H1 (cell line): Measurements from ENCODE around the gene PTPRJ. TPM values are rescaled to one million over a fixed set of nuclear protein-coding genes. Genes with fewer than 3 reads are reported as not detected.

Experiments used
- CBX8 ChIP-seq: fragments of 300-800, 300-1000 bp; sonication (generic); IDR thresholded peaks from 2 replicates; pipeline ENCODE4 v1.7.1; 2016; ENCODE audit warnings: low read depth, low read length, borderline replicate concordance
- CEBPB ChIP-seq: IDR thresholded peaks from 2 replicates; pipeline ENCODE4 v1.6.1; 2012; ENCODE audit warnings: low read depth, low read length
- KDM1A ChIP-seq: fragments of 200-600, 300-600 bp; sonication (generic); IDR thresholded peaks from 2 replicates; pipeline ENCODE4 v1.7.1; 2016; ENCODE audit warnings: mild to moderate bottlenecking, low read length, borderline replicate concordance
- SIRT6 ChIP-seq: IDR thresholded peaks from one replicate; pipeline ENCODE4 v1.7.1; 2012; ENCODE audit warnings: low read length, inconsistent platforms
- polyA plus RNA-seq, 7 experiments: library from polyadenylated mRNA; depleted of rRNA in 3 of 7; stranded (reverse) in 5 of 7; unstranded in 2 of 7; fragments of >200 nt in 5 of 7; fragments of 200-250 nt in 2 of 7; gene quantifications; 1 replicate in 5 of 7; 2 replicates in 1 of 7; 4 replicates in 1 of 7; pipeline versions ENCODE4 v1.2.1 to v1.2.3, GENCODE V29; 2011 to 2013; ENCODE audit warnings: missing spikeins in 2 of 7, mixed read lengths in 2 of 7
- total RNA-seq: library from RNA; stranded (reverse); fragmentation: NEBNext Ultra II Directional; extraction: Animal tissue kit (Norgen Biotek cat#: 25700); gene quantifications from 2 replicates; pipeline ENCODE4 v1.2.1, GENCODE V29; 2021

PTPRJ gene
- total and polyA plus RNA-seq, 2 of the 8 experiments (the other 6 are each of a cell fraction or from before 2014, with no cell fraction given), result 4.4 to 22.6 TPM

DNA sequence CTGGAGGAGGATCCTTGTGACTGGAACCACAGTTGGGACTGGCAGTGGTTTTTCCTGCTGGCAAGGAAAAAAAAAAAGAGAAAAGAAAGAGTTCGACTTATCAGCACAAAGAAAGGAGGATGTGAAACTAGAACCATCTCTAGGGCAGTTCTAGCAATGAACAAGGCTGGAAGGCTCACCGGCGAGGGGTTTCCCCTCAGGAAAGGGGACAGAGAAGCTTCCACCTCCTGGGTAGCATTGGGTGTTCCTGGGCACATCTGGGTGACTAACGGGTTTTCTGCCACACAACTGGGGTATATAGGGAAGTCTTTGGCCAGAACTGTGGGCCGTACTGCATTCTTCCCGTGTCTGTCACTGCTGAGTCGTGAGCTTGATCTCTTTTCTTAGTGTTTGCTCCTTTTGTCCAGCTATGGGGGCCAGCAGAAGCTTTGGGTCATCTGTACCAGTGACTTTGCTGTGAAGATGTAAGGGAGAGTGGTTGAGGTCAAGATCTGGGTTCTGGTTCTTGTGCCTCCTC is 126.9 kb downstream of the PTPRJ start (continued):
- TF ChIP-seq SIRT6, result no peak
- no peak for TF ChIP-seq CBX8
- TF ChIP-seq KDM1A, result no peak
- TF ChIP-seq CEBPB, result no peak
